Lower leg skin (tissue), 4 donors: ENCODE measurements around the gene GSG1L. TPM values are rescaled to one million over a fixed set of nuclear protein-coding genes. Genes with fewer than 3 reads are reported as not detected.

Experiments
- DNase-seq, 2 donors: peaks; one replicate each; pipeline ENCODE4 v3.0.0-alpha.2; 2019; ENCODE audit warnings: low spot score in 2 of 2
- H3K4me3 ChIP-seq: fragments of 200-600 bp; sonication (generic); 2 replicates; pipeline ENCODE4 v1.5.1; 2017; ENCODE audit warnings: mild to moderate bottlenecking, low read depth; ENCODE audit not compliant: poor library complexity, severe bottlenecking
- POLR2A ChIP-seq, 2 donors: fragments of 450-650 bp; IDR thresholded peaks; one replicate each; pipeline ENCODE4 v1.6.1; 2016 to 2017; ENCODE audit warnings: antibody characterized with exemption in 2 of 2, mild to moderate bottlenecking in 1 of 2, moderate library complexity in 1 of 2
- WGBS, 2 donors: methylation state at CpG; one replicate each; pipeline ENCODE4 v1.1.5; 2018; 5-methylcytosine and 5-hydroxymethylcytosine counted together
- intact Hi-C: fragments of 100-400 bp; cut with DNase I; formaldehyde crosslinking; loops from one replicate; pipeline ENCODE4 v1.15.0; 2023; ENCODE audit warnings: low total_unique reads
- total RNA-seq, 4 donors: library from RNA; depleted of rRNA; stranded (reverse); fragments of >200 nt; gene quantifications; one replicate each; pipeline ENCODE4 v1.1.0, GENCODE V29; 2016
- TF ChIP-seq, protein P1 (sequence below), 3 donors: fragments of 450-650 bp; IDR thresholded peaks; one replicate each; pipeline ENCODE4 v1.5.1; 2016; ENCODE audit warnings: antibody characterized with exemption in 3 of 3, mild to moderate bottlenecking in 3 of 3, moderate library complexity in 2 of 3

GSG1L gene
- total RNA-seq, 4 donors from 2014 or later: 0.49 to 1.1 (median 0.59) TPM; not detected in 1

DNA sequence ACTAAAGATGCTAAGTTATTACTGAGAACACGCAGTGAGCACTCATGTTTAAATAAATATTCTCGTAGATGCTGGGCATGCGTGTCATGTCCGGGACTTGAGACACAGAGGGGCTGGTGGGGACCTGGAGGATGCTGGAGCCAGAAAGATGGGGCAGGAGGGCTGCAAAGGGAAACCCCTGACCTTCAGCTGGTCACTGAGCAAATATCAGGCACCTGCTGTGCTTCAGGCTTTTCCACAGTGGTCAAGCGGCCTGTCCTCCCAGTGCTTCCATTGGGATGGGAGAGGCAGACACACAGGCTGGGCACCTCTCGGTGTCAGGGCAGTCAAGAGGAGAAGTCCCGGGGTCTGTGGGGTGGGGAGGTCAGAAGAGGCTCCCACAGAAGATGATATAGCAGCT lies 211.4 kb downstream of the GSG1L start:
- intact Hi-C loops: no loop called here
- no peak overlapping the region for H3K4me3 ChIP-seq
- DNase-seq: peak in 1 of 2 donors; percentile 31
- 92 to 93% methylated on average over 7 of the region's 7 CpGs for WGBS, 2 donors
- TF ChIP-seq POLR2A (IDR thresholded peaks at IDR 0.05): no peak

- 69 to 70% methylated on average over 9 of the region's 9 CpGs for WGBS, 2 donors
- peak in 1 of 2 donors; percentile 78 for DNase-seq
- intact Hi-C loops: no loop called here
- TF ChIP-seq, protein P1, sequence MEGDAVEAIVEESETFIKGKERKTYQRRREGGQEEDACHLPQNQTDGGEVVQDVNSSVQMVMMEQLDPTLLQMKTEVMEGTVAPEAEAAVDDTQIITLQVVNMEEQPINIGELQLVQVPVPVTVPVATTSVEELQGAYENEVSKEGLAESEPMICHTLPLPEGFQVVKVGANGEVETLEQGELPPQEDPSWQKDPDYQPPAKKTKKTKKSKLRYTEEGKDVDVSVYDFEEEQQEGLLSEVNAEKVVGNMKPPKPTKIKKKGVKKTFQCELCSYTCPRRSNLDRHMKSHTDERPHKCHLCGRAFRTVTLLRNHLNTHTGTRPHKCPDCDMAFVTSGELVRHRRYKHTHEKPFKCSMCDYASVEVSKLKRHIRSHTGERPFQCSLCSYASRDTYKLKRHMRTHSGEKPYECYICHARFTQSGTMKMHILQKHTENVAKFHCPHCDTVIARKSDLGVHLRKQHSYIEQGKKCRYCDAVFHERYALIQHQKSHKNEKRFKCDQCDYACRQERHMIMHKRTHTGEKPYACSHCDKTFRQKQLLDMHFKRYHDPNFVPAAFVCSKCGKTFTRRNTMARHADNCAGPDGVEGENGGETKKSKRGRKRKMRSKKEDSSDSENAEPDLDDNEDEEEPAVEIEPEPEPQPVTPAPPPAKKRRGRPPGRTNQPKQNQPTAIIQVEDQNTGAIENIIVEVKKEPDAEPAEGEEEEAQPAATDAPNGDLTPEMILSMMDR (IDR thresholded peaks at IDR 0.05): no peak
- no peak for TF ChIP-seq POLR2A (IDR thresholded peaks at IDR 0.05)
- no peak overlapping the region for H3K4me3 ChIP-seq
Observed at GRCh38 chr16:27851586-27851985, 211.9 kb downstream of the GSG1L start.

DNA sequence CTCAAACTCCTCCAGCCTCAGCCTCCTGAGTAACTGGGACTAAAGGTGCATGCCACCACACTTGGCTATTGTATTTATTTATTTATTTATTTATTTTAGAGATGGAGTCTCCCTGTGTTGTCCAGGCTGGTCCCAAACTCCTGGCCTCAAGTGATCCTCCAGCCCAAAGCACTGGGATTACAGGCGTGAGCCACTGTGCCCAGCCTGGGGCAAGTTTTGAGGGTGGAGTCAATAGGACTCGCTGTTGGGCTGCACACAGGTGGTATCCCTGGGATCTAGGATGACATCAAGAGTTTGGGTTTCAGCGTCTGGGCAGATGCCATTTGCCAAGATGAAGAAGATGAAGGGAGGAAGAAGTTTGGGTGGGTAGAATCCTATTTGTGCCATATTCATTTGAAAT lies 213.9 kb downstream of the GSG1L start:
- no peak for TF ChIP-seq POLR2A (IDR thresholded peaks at IDR 0.05)
- TF ChIP-seq, protein P1 (IDR thresholded peaks at IDR 0.05): no peak
- DNase-seq: peak in 1 of 2 donors; percentile 60
- intact Hi-C loops: no loop called here
- H3K4me3 ChIP-seq: no peak overlapping the region
- 54 to 80% methylated on average over 3 of the region's 3 CpGs for WGBS, 2 donors

DNA sequence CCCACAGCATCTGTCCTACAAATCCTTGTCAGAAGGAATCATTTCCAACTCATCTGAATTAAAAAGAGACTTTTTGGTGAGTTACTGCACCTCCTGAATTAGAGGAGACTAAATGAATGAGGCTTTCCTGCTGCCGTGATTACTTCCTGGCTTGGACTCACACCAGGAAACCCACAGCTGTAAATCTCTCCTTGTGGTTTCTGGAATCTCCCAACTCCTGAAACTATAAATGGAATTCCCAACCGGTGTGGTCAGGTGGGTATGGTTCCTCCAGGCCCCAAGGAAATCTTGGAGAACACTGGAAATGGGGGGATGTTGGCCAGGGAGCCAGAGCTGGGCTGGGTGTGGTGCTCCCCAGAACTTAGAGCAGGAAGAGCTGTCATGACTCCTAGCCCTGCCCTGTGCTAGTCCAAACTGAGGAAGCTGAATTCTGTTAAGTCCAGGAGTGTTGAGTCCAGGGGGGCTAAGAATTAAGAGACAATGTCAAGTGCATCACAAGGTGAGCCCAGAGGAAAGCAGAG lies 216.4 kb downstream of the GSG1L start:
- peak in 1 of 2 donors; percentile 62 for DNase-seq
- intact Hi-C loops: no loop called here
- no peak overlapping the region for H3K4me3 ChIP-seq
- 7 to 11% methylated on average over 2 of the region's 2 CpGs for WGBS, 2 donors
- TF ChIP-seq POLR2A (IDR thresholded peaks at IDR 0.05): no peak
- TF ChIP-seq, protein P1 (IDR thresholded peaks at IDR 0.05): no peak

DNA sequence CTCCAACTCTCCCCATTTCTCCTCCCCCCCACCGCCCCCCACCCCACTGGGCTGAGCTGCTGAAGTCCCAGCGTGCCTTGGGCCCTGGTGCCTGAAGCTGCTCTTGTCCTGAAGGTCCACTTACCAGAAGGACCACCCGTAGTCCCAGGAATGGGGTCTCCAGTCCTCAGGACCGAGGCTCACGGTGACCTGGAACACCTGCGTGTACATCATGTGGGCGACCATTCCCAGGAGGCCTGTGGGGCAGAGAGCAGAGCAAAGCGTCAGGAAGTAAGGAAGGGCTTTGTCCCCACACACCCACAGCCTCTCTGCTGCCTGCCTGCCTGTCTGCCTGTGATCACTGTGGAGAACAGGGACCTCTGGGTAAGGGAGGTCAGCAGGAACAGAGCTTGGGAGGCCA lies 218.7 kb downstream of the GSG1L start:
- WGBS, 2 donors: 57 to 77% methylated on average over 8 of the region's 8 CpGs
- peak in 1 of 2 donors; percentile 36 for DNase-seq
- intact Hi-C loops: no loop called here
- TF ChIP-seq POLR2A (IDR thresholded peaks at IDR 0.05): no peak
- no peak overlapping the region for H3K4me3 ChIP-seq

GRCh38 chr16:27843800-27844199 lies 219.7 kb downstream of the GSG1L start:
- TF ChIP-seq, protein P1 (IDR thresholded peaks at IDR 0.05): no peak
- intact Hi-C loops: no loop called here
- DNase-seq: peak in 1 of 2 donors; percentile 5
- WGBS, 2 donors: 21 to 40% methylated on average over 1 of the region's 1 CpG
- H3K4me3 ChIP-seq: no peak overlapping the region

- H3K4me3 ChIP-seq: no peak overlapping the region
- 86 to 90% methylated on average over 24 of the region's 24 CpGs for WGBS, 2 donors
- TF ChIP-seq POLR2A (IDR thresholded peaks at IDR 0.05): no peak
- DNase-seq: peak in 1 of 2 donors; percentile 49
- intact Hi-C loops: no loop called here
Observed at GRCh38 chr16:27841911-27842310, 221.6 kb downstream of the GSG1L start.
